Keratinocyte (primary cell): ENCODE results near the gene TRIM9. TPM values are rescaled to one million over a fixed set of nuclear protein-coding genes. Genes with fewer than 3 reads are reported as not detected.

Experiments
- DNase-seq: peaks from one replicate; pipeline ENCODE4 v3.0.0-alpha.2; 2011; ENCODE audit warnings: low read depth, missing footprints, low spot score
- FAIRE-seq: peaks from 2 replicates; lab custom pipeline; 2011; peaks lifted over from hg19 to GRCh38; lab: Jason Lieb, UNC
- H2AFZ ChIP-seq: 2 replicates; pipeline ENCODE4 v1.6.0; 2012; ENCODE audit warnings: low read length, control low read depth, inconsistent platforms; ENCODE audit not compliant: control insufficient read depth
- H3K27ac ChIP-seq: 2 replicates; pipeline ENCODE4 v1.5.1; 2011; ENCODE audit warnings: low read length; ENCODE audit not compliant: control insufficient read depth, insufficient read depth
- H3K27me3 ChIP-seq: 3 replicates; pipeline ENCODE4 v1.6.0; 2011; ENCODE audit warnings: low read length; ENCODE audit not compliant: control insufficient read depth, insufficient read depth; ENCODE audit errors: extremely low read depth
- H3K36me3 ChIP-seq, 2 experiments: 2 replicates in 1 of 2; 3 replicates in 1 of 2; pipeline ENCODE4 v1.5.1; 2011; ENCODE audit warnings: low read length in 2 of 2, mild to moderate bottlenecking in 1 of 2; ENCODE audit not compliant: control insufficient read depth in 2 of 2, insufficient read depth in 2 of 2; ENCODE audit errors: extremely low read depth in 1 of 2
- H3K4me1 ChIP-seq: 3 replicates; pipeline ENCODE4 v1.5.1; 2011; ENCODE audit warnings: low read length; ENCODE audit not compliant: control insufficient read depth, insufficient read depth; ENCODE audit errors: extremely low read depth
- H3K4me2 ChIP-seq: 3 replicates; pipeline ENCODE4 v1.6.0; 2011; ENCODE audit warnings: low read depth, low read length; ENCODE audit not compliant: control insufficient read depth, insufficient read depth; ENCODE audit errors: extremely low read depth
- H3K4me3 ChIP-seq, 3 experiments: fragments of 200-600 bp in 1 of 3; sonication (generic) in 1 of 3; 2 replicates in 2 of 3; 3 replicates in 1 of 3; pipeline ENCODE4 v1.5.1; 2011 to 2016; ENCODE audit warnings: low read length in 3 of 3, mild to moderate bottlenecking in 3 of 3, control low read depth in 2 of 3, inconsistent platforms in 1 of 3, low read depth in 1 of 3, mixed read lengths in 1 of 3, mixed run types in 1 of 3, moderate library complexity in 1 of 3; ENCODE audit not compliant: control insufficient read depth in 2 of 3, insufficient read depth in 2 of 3; ENCODE audit errors: extremely low read depth in 1 of 3
- H3K79me2 ChIP-seq: 2 replicates; pipeline ENCODE4 v1.6.0; 2012; ENCODE audit warnings: low read length; ENCODE audit not compliant: control insufficient read depth, insufficient read depth
- H3K9ac ChIP-seq: 3 replicates; pipeline ENCODE4 v1.6.0; 2011; ENCODE audit warnings: low read length; ENCODE audit not compliant: control insufficient read depth, insufficient read depth; ENCODE audit errors: extremely low read depth
- H3K9me1 ChIP-seq: 3 replicates; pipeline ENCODE4 v1.6.0; 2011; ENCODE audit warnings: low read length; ENCODE audit not compliant: control insufficient read depth, insufficient read depth; ENCODE audit errors: extremely low read depth
- H3K9me3 ChIP-seq: 2 replicates; pipeline ENCODE4 v1.5.1; 2012; ENCODE audit warnings: low read depth, low read length; ENCODE audit not compliant: control insufficient read depth
- H4K20me1 ChIP-seq: 3 replicates; pipeline ENCODE4 v1.6.0; 2011; ENCODE audit warnings: low read length; ENCODE audit not compliant: control insufficient read depth, insufficient read depth; ENCODE audit errors: extremely low read depth
- EZH2 ChIP-seq: IDR thresholded peaks from one replicate; pipeline ENCODE4 v1.6.1; 2012; ENCODE audit warnings: inconsistent platforms, mild to moderate bottlenecking, low read length, moderate library complexity
- dilution Hi-C: fragments of 300-500 bp; cut with MboI; formaldehyde crosslinking; loops from one replicate; pipeline ENCODE4 v1.7.0; 2020; ENCODE audit warnings: low sequenced_read_pairs; ENCODE audit not compliant: extremely low pct_ligation_motif_present
- polyA plus RNA-seq, 5 experiments: library from polyadenylated mRNA; depleted of rRNA in 3 of 5; stranded (reverse) in 3 of 5; stranded (forward) in 1 of 5; unstranded in 1 of 5; fragments of >200 nt; gene quantifications; 1 replicate in 1 of 5; 2 replicates in 3 of 5; 3 replicates in 1 of 5; pipeline versions ENCODE4 v1.2.1 to v1.2.3, GENCODE V29; 2011 to 2012; ENCODE audit warnings: missing spikeins in 2 of 5, low read depth in 1 of 5, low replicate concordance in 1 of 5
- TF ChIP-seq, protein P1 (sequence below), 3 experiments: IDR thresholded peaks in 1 of 3; conservative IDR thresholded peaks in 1 of 3; optimal IDR thresholded peaks in 1 of 3; 2 replicates in 2 of 3; 3 replicates in 1 of 3; pipeline versions ENCODE3 to v1.5.1; 2011; ENCODE audit warnings: low read length in 3 of 3, mild to moderate bottlenecking in 3 of 3, moderate library complexity in 2 of 3, control low read depth in 1 of 3, inconsistent platforms in 1 of 3; ENCODE audit not compliant: insufficient read depth in 2 of 3; ENCODE audit errors: extremely low read depth in 1 of 3

The TRIM9 gene
- polyA plus RNA-seq, 1 donor (not counting 4 experiments of a cell fraction or from before 2014, with no cell fraction given), result 0.04 TPM

DNA sequence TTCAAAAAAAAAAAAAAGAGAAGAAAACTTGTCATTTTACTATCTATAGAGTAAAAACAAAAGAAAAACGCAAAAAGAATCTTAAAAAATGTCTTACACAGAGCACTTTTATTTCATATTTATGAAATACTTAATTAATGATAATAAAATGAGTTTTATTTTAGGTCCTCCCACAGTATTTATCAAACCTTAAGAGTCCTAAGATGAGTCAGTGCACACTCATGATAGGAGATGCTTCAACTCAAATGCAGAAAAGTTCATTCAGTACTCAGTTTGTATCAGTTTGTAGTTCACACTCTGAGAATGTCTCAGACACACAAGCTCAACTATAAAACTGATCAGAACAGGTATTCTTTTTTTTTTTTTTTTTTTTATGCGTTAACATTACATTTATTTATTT is 41.7 kb downstream of the TRIM9 start:
- dilution Hi-C loops, result no loop called here
- Histone ChIP-seq H3K9ac (no peak overlapping the region), H3K4me1 (no peaks in the 10 kb centered on the region), H3K9me1 (no peaks in the 10 kb centered on the region), H4K20me1 (no peaks in the 10 kb centered on the region), H3K4me3 (no peak overlapping the region), H3K79me2 (no peaks in the 10 kb centered on the region), H3K4me2 (no peak overlapping the region), H2AFZ (no peak overlapping the region), H3K36me3 (no peaks in the 10 kb centered on the region), H3K9me3 (no peaks in the 10 kb centered on the region), H3K27me3 (peaks cover 1% of the 10 kb centered on the region), H3K27ac (no peak overlapping the region)
- no peak for FAIRE-seq
- no peak for DNase-seq
- TF ChIP-seq, protein P1, sequence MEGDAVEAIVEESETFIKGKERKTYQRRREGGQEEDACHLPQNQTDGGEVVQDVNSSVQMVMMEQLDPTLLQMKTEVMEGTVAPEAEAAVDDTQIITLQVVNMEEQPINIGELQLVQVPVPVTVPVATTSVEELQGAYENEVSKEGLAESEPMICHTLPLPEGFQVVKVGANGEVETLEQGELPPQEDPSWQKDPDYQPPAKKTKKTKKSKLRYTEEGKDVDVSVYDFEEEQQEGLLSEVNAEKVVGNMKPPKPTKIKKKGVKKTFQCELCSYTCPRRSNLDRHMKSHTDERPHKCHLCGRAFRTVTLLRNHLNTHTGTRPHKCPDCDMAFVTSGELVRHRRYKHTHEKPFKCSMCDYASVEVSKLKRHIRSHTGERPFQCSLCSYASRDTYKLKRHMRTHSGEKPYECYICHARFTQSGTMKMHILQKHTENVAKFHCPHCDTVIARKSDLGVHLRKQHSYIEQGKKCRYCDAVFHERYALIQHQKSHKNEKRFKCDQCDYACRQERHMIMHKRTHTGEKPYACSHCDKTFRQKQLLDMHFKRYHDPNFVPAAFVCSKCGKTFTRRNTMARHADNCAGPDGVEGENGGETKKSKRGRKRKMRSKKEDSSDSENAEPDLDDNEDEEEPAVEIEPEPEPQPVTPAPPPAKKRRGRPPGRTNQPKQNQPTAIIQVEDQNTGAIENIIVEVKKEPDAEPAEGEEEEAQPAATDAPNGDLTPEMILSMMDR (optimal IDR thresholded peaks at IDR 0.05 in 1 of 3, IDR thresholded peaks at IDR 0.05 in 1 of 3, conservative IDR thresholded peaks at IDR 0.05 in 1 of 3; ENCODE audit: extremely low read depth in 1 of 3, insufficient read depth in 2 of 3, low read length in 3 of 3), result no peak
- TF ChIP-seq EZH2, result no peak

DNA sequence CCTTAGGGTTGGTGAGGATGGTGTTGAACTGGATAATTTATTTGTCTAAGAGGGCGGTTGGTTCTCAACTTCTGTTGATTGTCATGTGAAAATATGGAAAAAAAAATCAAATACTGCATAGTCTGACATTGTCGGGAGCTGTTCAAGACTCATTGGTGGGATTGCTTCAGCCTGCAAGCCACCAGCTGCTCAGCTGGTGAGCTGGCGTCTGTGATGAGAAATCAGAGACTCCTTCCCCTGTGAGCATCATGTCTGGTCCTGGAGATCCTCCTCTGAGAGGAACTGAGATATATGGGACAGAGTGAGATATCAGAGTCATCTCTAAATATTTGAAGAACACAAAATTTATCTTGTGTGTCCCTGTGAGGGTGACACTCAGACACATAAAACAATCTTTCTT is 49.9 kb downstream of the TRIM9 start:
- Histone ChIP-seq H3K4me3 (no peak overlapping the region), H3K27ac (no peak overlapping the region), H2AFZ (no peak overlapping the region), H3K79me2 (no peaks in the 10 kb centered on the region), H3K9me3 (no peaks in the 10 kb centered on the region), H3K4me1 (no peaks in the 10 kb centered on the region), H3K36me3 (no peaks in the 10 kb centered on the region), H3K9ac (no peak overlapping the region), H4K20me1 (no peaks in the 10 kb centered on the region), H3K27me3 (peaks cover 17% of the 10 kb centered on the region), H3K4me2 (no peak overlapping the region), H3K9me1 (no peaks in the 10 kb centered on the region)
- FAIRE-seq (no peak), DNase-seq (no peak)
- TF ChIP-seq, protein P1 (optimal IDR thresholded peaks at IDR 0.05 in 1 of 3, IDR thresholded peaks at IDR 0.05 in 1 of 3, conservative IDR thresholded peaks at IDR 0.05 in 1 of 3; ENCODE audit: extremely low read depth in 1 of 3, insufficient read depth in 2 of 3, low read length in 3 of 3), result no peak
- no peak for TF ChIP-seq EZH2
- dilution Hi-C loops, result no loop called here
